DOHH2 (cell line): ENCODE measurements around the gene FGGY.

ENCODE experiments used
- H3F3A ChIP-seq: fragments of 200-600 bp; sonication (generic), shearing (Covaris generic); 2 replicates; pipeline ENCODE4 v1.6.0; 2016; ENCODE audit warnings: antibody characterized with exemption, mild to moderate bottlenecking; ENCODE audit not compliant: control insufficient read depth, insufficient read depth
- H3K27ac ChIP-seq: fragments of 200-600 bp; sonication (generic); 2 replicates; pipeline ENCODE4 v1.5.1; 2014; ENCODE audit warnings: low read depth, mild to moderate bottlenecking, low read length, moderate library complexity
- H3K27me3 ChIP-seq: fragments of 200-600 bp; sonication (generic); 2 replicates; pipeline ENCODE4 v1.6.1; 2014; ENCODE audit warnings: mild to moderate bottlenecking, low read length, mixed read lengths; ENCODE audit not compliant: control insufficient read depth
- H3K36me3 ChIP-seq: fragments of 200-600 bp; sonication (generic); 2 replicates; pipeline ENCODE4 v1.6.1; 2014; ENCODE audit warnings: mild to moderate bottlenecking, low read length, moderate library complexity, mixed read lengths; ENCODE audit not compliant: control insufficient read depth
- H3K4me1 ChIP-seq: fragments of 200-600 bp; sonication (generic); 2 replicates; pipeline ENCODE4 v1.6.1; 2014; ENCODE audit warnings: mild to moderate bottlenecking, low read length, mixed read lengths; ENCODE audit not compliant: control insufficient read depth
- H3K4me2 ChIP-seq: fragments of 200-600 bp; sonication (generic); 2 replicates; pipeline ENCODE4 v1.6.0; 2014; ENCODE audit warnings: mild to moderate bottlenecking, low read length, moderate library complexity
- H3K4me3 ChIP-seq: fragments of 200-600 bp; sonication (generic); 2 replicates; pipeline ENCODE4 v1.5.1; 2014; ENCODE audit warnings: mild to moderate bottlenecking, low read length, mixed read lengths
- H3K79me2 ChIP-seq: fragments of 200-600 bp; sonication (generic); 2 replicates; pipeline ENCODE4 v1.6.1; 2014; ENCODE audit warnings: mild to moderate bottlenecking, low read length, mixed read lengths; ENCODE audit not compliant: control insufficient read depth
- H3K9me2 ChIP-seq: fragments of 200-600 bp; sonication (generic); replicated peaks from 2 replicates; pipeline ENCODE4 v1.6.1; 2014; ENCODE audit warnings: mild to moderate bottlenecking, low read length, mixed read lengths; ENCODE audit not compliant: control insufficient read depth
- H3K9me3 ChIP-seq: fragments of 200-600 bp; sonication (generic); 2 replicates; pipeline ENCODE4 v1.6.1; 2014; ENCODE audit warnings: antibody characterized with exemption, low read length, mixed read lengths; ENCODE audit not compliant: control insufficient read depth, insufficient read depth
- H4K20me1 ChIP-seq: fragments of 200-600 bp; sonication (generic); 2 replicates; pipeline ENCODE4 v1.6.0; 2014; ENCODE audit warnings: low read depth, mild to moderate bottlenecking, antibody characterized with exemption, low read length, moderate library complexity; ENCODE audit not compliant: control insufficient read depth, insufficient read depth
- CTCF ChIP-seq: fragments of 200-600 bp; sonication (generic); IDR thresholded peaks from one replicate; pipeline ENCODE4 v1.5.1; 2014; ENCODE audit warnings: antibody characterized with exemption, mild to moderate bottlenecking, low read depth, low read length; ENCODE audit not compliant: poor library complexity, severe bottlenecking
- EZH2phosphoT487 ChIP-seq: fragments of 200-600 bp; sonication (generic); IDR thresholded peaks from 2 replicates; pipeline ENCODE4 v1.6.1; 2017; ENCODE audit warnings: borderline replicate concordance, mild to moderate bottlenecking, antibody characterized with exemption, low read length, moderate library complexity, mixed read lengths

FGGY gene

GRCh38 chr1:59401581-59401980 lies 104.7 kb downstream of the FGGY start:
- Histone ChIP-seq H3F3A (no peaks in the 10 kb centered on the region), H3K27me3 (no peaks in the 10 kb centered on the region), H3K79me2 (no peaks in the 10 kb centered on the region), H3K4me2 (no peak overlapping the region), H3K27ac (no peak overlapping the region), H3K9me2 (no peaks in the 10 kb centered on the region), H3K9me3 (no peaks in the 10 kb centered on the region), H3K36me3 (no peaks in the 10 kb centered on the region), H4K20me1 (no peaks in the 10 kb centered on the region), H3K4me1 (no peaks in the 10 kb centered on the region), H3K4me3 (no peak overlapping the region)
- TF ChIP-seq CTCF (no peak), EZH2phosphoT487 (no peak)

GRCh38 chr1:59404796-59405195 lies 107.9 kb downstream of the FGGY start:
- no peak overlapping the region for H3K4me3 ChIP-seq
- H3K27ac ChIP-seq = no peak overlapping the region

GRCh38 chr1:59406437-59407164 lies 109.7 kb downstream of the FGGY start:
- no peaks in the 10 kb centered on the region for H3K9me3 ChIP-seq
- H3K4me1 ChIP-seq = no peaks in the 10 kb centered on the region
- no peaks in the 10 kb centered on the region for H4K20me1 ChIP-seq
- H3K79me2 ChIP-seq = no peaks in the 10 kb centered on the region
- no peaks in the 10 kb centered on the region for H3K9me2 ChIP-seq
- TF ChIP-seq EZH2phosphoT487 = no peak
- TF ChIP-seq CTCF = no peak
- H3K27ac ChIP-seq = no peak overlapping the region
- H3K4me2 ChIP-seq = no peak overlapping the region
- H3K4me3 ChIP-seq = no peak overlapping the region
- H3K27me3 ChIP-seq = no peaks in the 10 kb centered on the region
- no peaks in the 10 kb centered on the region for H3K36me3 ChIP-seq
- H3F3A ChIP-seq = no peaks in the 10 kb centered on the region

More at GRCh38 chr1:59404796-59405195, 107.9 kb downstream of the FGGY start:
- H3K4me2 ChIP-seq = no peak overlapping the region
- H3K79me2 ChIP-seq = no peaks in the 10 kb centered on the region
- TF ChIP-seq CTCF = no peak
- no peak for TF ChIP-seq EZH2phosphoT487
- H3K4me1 ChIP-seq = no peaks in the 10 kb centered on the region
- no peaks in the 10 kb centered on the region for H3K9me3 ChIP-seq
- H3K9me2 ChIP-seq = no peaks in the 10 kb centered on the region
- H3K27me3 ChIP-seq = no peaks in the 10 kb centered on the region
- H4K20me1 ChIP-seq = no peaks in the 10 kb centered on the region
- no peaks in the 10 kb centered on the region for H3F3A ChIP-seq
- H3K36me3 ChIP-seq = no peaks in the 10 kb centered on the region
